Right atrium auricular region (tissue), 2 donors: ENCODE measurements around the gene ABHD16A. TPM values are rescaled to one million over a fixed set of nuclear protein-coding genes. Genes with fewer than 3 reads are reported as not detected.

Experiments used
- DNase-seq: peaks from one replicate; pipeline ENCODE4 v3.0.0-alpha.2; 2019; ENCODE audit warnings: low spot score
- H3K27ac ChIP-seq, 2 donors: fragments of 200-600 bp; sonication (generic); 1 replicate in 1 of 2; 2 replicates in 1 of 2; pipeline ENCODE4 v1.5.1; 2016 to 2019
- H3K27me3 ChIP-seq, 2 donors: fragments of 200-600 bp; sonication (generic); one replicate each; pipeline versions ENCODE4 v1.5.1 to v1.6.0; 2017 to 2019
- H3K36me3 ChIP-seq: fragments of 200-600 bp; sonication (generic); one replicate; pipeline ENCODE4 v1.5.1; 2016
- H3K4me1 ChIP-seq, 2 donors: fragments of 200-600 bp; sonication (generic); one replicate each; pipeline versions ENCODE4 v1.5.1 to v1.6.0; 2017 to 2019
- H3K4me3 ChIP-seq, 2 donors: fragments of 200-600 bp; sonication (generic); 1 replicate in 1 of 2; 2 replicates in 1 of 2; pipeline ENCODE4 v1.5.1; 2017 to 2019; ENCODE audit warnings: mild to moderate bottlenecking in 1 of 2, moderate library complexity in 1 of 2
- H3K9me3 ChIP-seq, 2 donors: fragments of 200-600 bp; sonication (generic); one replicate each; pipeline ENCODE4 v1.5.1; 2019
- CTCF ChIP-seq, 2 donors: fragments of 200-600 bp; sonication (generic); IDR thresholded peaks; one replicate each; pipeline ENCODE4 v1.5.1; 2019; ENCODE audit warnings: antibody characterized with exemption in 2 of 2
- microRNA-seq, 2 donors: library from miRNA; unstranded; fragments of <30 nt; microRNA quantifications; one replicate each; pipeline ENCODE4, GENCODE V29; 2016 to 2017; ENCODE audit warnings: borderline number of aligned reads in 2 of 2, borderline replicate concordance in 1 of 2
- total RNA-seq, 2 donors: library from RNA; depleted of rRNA; stranded (reverse); fragments of >200 nt; gene quantifications; one replicate each; pipeline ENCODE4 v1.1.0, GENCODE V29; 2016

The ABHD16A gene
- total RNA-seq, 2 donors from 2014 or later, result 22.7 to 29.4 TPM

GRCh38 chr6:31641370-31641769 is 61.8 kb downstream of the ABHD16A start:
- Histone ChIP-seq H3K4me3 (no peak overlapping the region), H3K9me3 (no peaks in the 10 kb centered on the region), H3K4me1 (no peaks in the 10 kb centered on the region), H3K27ac (no peak overlapping the region), H3K27me3 (no peaks in the 10 kb centered on the region), H3K36me3 (peaks cover 100% of the 10 kb centered on the region)
- TF ChIP-seq CTCF (IDR thresholded peaks at IDR 0.05), result no peak
- no peak for DNase-seq

DNA sequence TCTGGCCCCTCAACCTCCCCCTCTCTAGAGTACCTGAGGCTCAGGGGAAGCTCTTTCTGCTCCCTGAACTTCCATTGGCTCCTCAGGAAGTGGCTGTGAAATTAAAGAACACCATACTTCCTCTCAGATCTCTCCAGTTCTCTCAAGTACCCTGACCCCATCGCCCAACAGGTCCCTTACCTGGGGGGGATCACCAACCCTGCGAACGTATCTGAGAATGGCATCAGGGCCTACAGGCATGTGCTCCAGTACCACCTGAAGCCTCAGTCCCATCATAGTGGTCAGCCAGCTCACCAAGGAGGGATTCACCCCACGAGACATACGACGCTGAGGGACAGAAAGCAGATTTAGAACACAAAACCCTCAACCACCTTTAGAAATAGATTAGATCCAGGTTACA is 62.5 kb downstream of the ABHD16A start:
- Histone ChIP-seq H3K9me3 (no peaks in the 10 kb centered on the region), H3K27me3 (no peaks in the 10 kb centered on the region), H3K36me3 (peaks cover 100% of the 10 kb centered on the region), H3K27ac (no peak overlapping the region), H3K4me1 (no peaks in the 10 kb centered on the region), H3K4me3 (no peak overlapping the region)
- TF ChIP-seq CTCF (IDR thresholded peaks at IDR 0.05), result no peak
- DNase-seq, result no peak

GRCh38 chr6:31639449-31639861 is 63.7 kb downstream of the ABHD16A start:
- H3K36me3 ChIP-seq, result peaks cover 100% of the 10 kb centered on the region

GRCh38 chr6:31639043-31639442 is 64.1 kb downstream of the ABHD16A start:
- no peaks in the 10 kb centered on the region for H3K4me1 ChIP-seq
- no peak for DNase-seq
- H3K4me3 ChIP-seq, result no peak overlapping the region
- peaks cover 100% of the 10 kb centered on the region for H3K36me3 ChIP-seq
- H3K27me3 ChIP-seq, result no peaks in the 10 kb centered on the region
- no peak for TF ChIP-seq CTCF (IDR thresholded peaks at IDR 0.05)
- no peaks in the 10 kb centered on the region for H3K9me3 ChIP-seq
- no peak overlapping the region for H3K27ac ChIP-seq

More at GRCh38 chr6:31639449-31639861, 63.7 kb downstream of the ABHD16A start:
- no peaks in the 10 kb centered on the region for H3K27me3 ChIP-seq
- DNase-seq, result no peak
- H3K9me3 ChIP-seq, result no peaks in the 10 kb centered on the region
- H3K27ac ChIP-seq, result no peak overlapping the region
- no peak for TF ChIP-seq CTCF (IDR thresholded peaks at IDR 0.05)
- no peak overlapping the region for H3K4me3 ChIP-seq
- no peaks in the 10 kb centered on the region for H3K4me1 ChIP-seq

Small RNA genes within 50 kb of the gene (microRNA-seq; reads per million reads assigned to microRNA genes)
- gene MIR4646, result 0 to 0.71 reads per million in 2 donors

Other genes with a start within 250 kb of the ABHD16A start
- 1 to 10 TPM; 1.6 to 3.1 TPM for gene MICB, start 205.2 kb downstream of the ABHD16A start, total RNA-seq
- gene MCCD1, start 174.4 kb downstream of the ABHD16A start, total RNA-seq, result not detected
- 100 to 1,000 TPM; 119 to 143 TPM for gene DDX39B, start 161.3 kb downstream of the ABHD16A start, total RNA-seq
- 1 to 10 TPM; 1.2 to 6.0 TPM for gene ATP6V1G2, start 156.7 kb downstream of the ABHD16A start, total RNA-seq
- gene NFKBIL1, start 155.7 kb downstream of the ABHD16A start, total RNA-seq, result 10 to 100 TPM; 12.9 to 18.4 TPM
- not detected for gene LTA, start 131.0 kb downstream of the ABHD16A start, total RNA-seq
- under 1 TPM in 1 of 2 donors, not detected in 1; 0.51 TPM for gene TNF, start 127.8 kb downstream of the ABHD16A start, total RNA-seq
- not detected for gene LTB, start 120.9 kb downstream of the ABHD16A start, total RNA-seq
- gene LST1, start 117.0 kb downstream of the ABHD16A start, total RNA-seq, result 1 to 10 TPM; 2.8 to 8.5 TPM
- not detected for gene NCR3, start 110.3 kb downstream of the ABHD16A start, total RNA-seq
- gene AIF1, start 88.1 kb downstream of the ABHD16A start, total RNA-seq, result 10 to 100 TPM in 1 of 2 donors, 1 to 10 TPM in 1; 8.3 to 27.3 TPM
- 10 to 100 TPM; 61.0 to 96.7 TPM for gene PRRC2A, start 82.6 kb downstream of the ABHD16A start, total RNA-seq
- 100 to 1,000 TPM; 209 to 306 TPM for gene BAG6, start 50.7 kb downstream of the ABHD16A start, total RNA-seq
- gene APOM, start 47.4 kb downstream of the ABHD16A start, total RNA-seq, result 1 to 10 TPM; 1.0 to 1.2 TPM
- 10 to 100 TPM; 17.8 to 19.2 TPM for gene C6orf47, start 42.5 kb downstream of the ABHD16A start, total RNA-seq
- 10 to 100 TPM; 14.7 to 20.0 TPM for gene GPANK1, start 38.3 kb downstream of the ABHD16A start, total RNA-seq
- gene CSNK2B, start 37.2 kb downstream of the ABHD16A start, total RNA-seq, result 100 to 1,000 TPM; 242 to 243 TPM
- gene LY6G5B, start 33.3 kb downstream of the ABHD16A start, total RNA-seq, result 1 to 10 TPM in 1 of 2 donors, under 1 TPM in 1; 0.67 to 1.8 TPM
- 1 to 10 TPM; 1.2 to 4.9 TPM for gene LY6G5C, start 22.3 kb downstream of the ABHD16A start, total RNA-seq
- not detected for gene LY6G6F, start 3.5 kb upstream of the ABHD16A start, total RNA-seq
- gene LY6G6D, start 12.0 kb upstream of the ABHD16A start, total RNA-seq, result not detected
- gene LY6G6C, start 18.4 kb upstream of the ABHD16A start, total RNA-seq, result 1 to 10 TPM in 1 of 2 donors, not detected in 1; 1.3 TPM
- under 1 TPM in 1 of 2 donors, not detected in 1; 0.55 TPM for gene MPIG6B, start 20.0 kb upstream of the ABHD16A start, total RNA-seq
- gene DDAH2, start 26.0 kb upstream of the ABHD16A start, total RNA-seq, result 10 to 100 TPM; 53.5 to 93.3 TPM
- gene CLIC1, start 33.2 kb upstream of the ABHD16A start, total RNA-seq, result 100 to 1,000 TPM in 1 of 2 donors, 10 to 100 TPM in 1; 90.9 to 194 TPM
- gene MSH5, start 36.7 kb upstream of the ABHD16A start, total RNA-seq, result under 1 TPM; 0.37 to 0.98 TPM
- gene SAPCD1, start 59.3 kb upstream of the ABHD16A start, total RNA-seq, result not detected
- 1 to 10 TPM; 4.1 to 7.5 TPM for gene VWA7, start 74.0 kb upstream of the ABHD16A start, total RNA-seq
- gene VARS1, start 92.4 kb upstream of the ABHD16A start, total RNA-seq, result 10 to 100 TPM; 15.3 to 24.6 TPM
- 10 to 100 TPM; 28.8 to 32.0 TPM for gene LSM2, start 103.6 kb upstream of the ABHD16A start, total RNA-seq
- 1 to 10 TPM; 1.1 to 1.6 TPM for gene HSPA1L, start 112.0 kb upstream of the ABHD16A start, total RNA-seq
- 100 to 1,000 TPM; 315 to 334 TPM for gene HSPA1A, start 112.2 kb upstream of the ABHD16A start, total RNA-seq
- gene HSPA1B, start 124.4 kb upstream of the ABHD16A start, total RNA-seq, result 100 to 1,000 TPM; 131 to 232 TPM
- 10 to 100 TPM; 28.0 to 37.7 TPM for gene NEU1, start 159.5 kb upstream of the ABHD16A start, total RNA-seq
- gene SLC44A4, start 175.7 kb upstream of the ABHD16A start, total RNA-seq, result not detected
- 10 to 100 TPM; 10.5 to 19.1 TPM for gene EHMT2, start 194.4 kb upstream of the ABHD16A start, total RNA-seq
- gene ZBTB12, start 198.8 kb upstream of the ABHD16A start, total RNA-seq, result under 1 TPM; 0.47 to 0.52 TPM
- 10 to 100 TPM in 1 of 2 donors, 1 to 10 TPM in 1; 3.5 to 19.9 TPM for gene C2, start 224.4 kb upstream of the ABHD16A start, total RNA-seq
- gene CFB, start 242.8 kb upstream of the ABHD16A start, total RNA-seq, result 100 to 1,000 TPM in 1 of 2 donors, 10 to 100 TPM in 1; 65.5 to 126 TPM